ENCODE data around the gene DYSF.

The DYSF gene

GRCh38 chr2:71498261-71498701 is 44.9 kb downstream of the DYSF start:
- H3K9ac ChIP-seq (ENCODE audit: low read length): no peak overlapping the region
- H3K4me1 ChIP-seq (ENCODE audit: low read length): no peaks in the 10 kb centered on the region
- H3K27me3 ChIP-seq (ENCODE audit: low read depth, low read length): no peaks in the 10 kb centered on the region
- no peak overlapping the region for H2AFZ ChIP-seq (ENCODE audit: low read depth, low read length)
- TF ChIP-seq EZH2phosphoT487 (IDR thresholded peaks at IDR 0.05; ENCODE audit: low read depth) (no peak), CTCF (IDR thresholded peaks at IDR 0.05; ENCODE audit: low read depth, low read length) (no peak)
- H3K79me2 ChIP-seq (ENCODE audit: low read length): no peaks in the 10 kb centered on the region
- H3K9me3 ChIP-seq (ENCODE audit: insufficient read depth, low read length): no peaks in the 10 kb centered on the region
- no peaks in the 10 kb centered on the region for H4K20me1 ChIP-seq (ENCODE audit: insufficient read depth, low read length)
- H3K4me3 ChIP-seq (ENCODE audit: low read length): no peak overlapping the region
- H3K36me3 ChIP-seq (replicated peaks; ENCODE audit: low read depth, low read length): no peaks in the 10 kb centered on the region
- H3K27ac ChIP-seq (ENCODE audit: low read length): no peak overlapping the region
- H3K4me2 ChIP-seq (ENCODE audit: low read length): no peak overlapping the region

DNA sequence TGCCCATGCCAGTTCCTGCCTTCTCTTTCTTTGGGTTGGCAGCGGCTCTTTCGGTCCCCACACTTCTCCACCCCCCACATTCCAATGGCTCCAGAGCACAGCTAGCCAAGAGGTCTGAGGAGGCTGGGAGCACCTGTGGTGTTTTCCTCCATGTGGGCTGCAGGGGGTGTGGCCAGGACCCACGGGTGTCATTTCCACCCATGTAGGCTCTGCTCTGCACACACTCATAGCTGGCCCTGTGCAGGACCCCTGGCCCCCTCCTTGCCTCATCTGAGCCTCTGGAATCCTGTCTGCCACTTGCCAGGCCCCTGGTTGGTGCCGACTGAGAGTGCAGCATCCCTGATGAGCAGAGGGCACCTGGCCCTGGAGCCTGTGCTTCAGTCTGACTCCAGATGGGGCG is 46.3 kb downstream of the DYSF start:
- H3K79me2 ChIP-seq (ENCODE audit: low read length): no peaks in the 10 kb centered on the region
- H2AFZ ChIP-seq (ENCODE audit: low read depth, low read length): no peak overlapping the region
- no peak overlapping the region for H3K27ac ChIP-seq (ENCODE audit: low read length)
- no peaks in the 10 kb centered on the region for H3K9me3 ChIP-seq (ENCODE audit: insufficient read depth, low read length)
- no peaks in the 10 kb centered on the region for H3K27me3 ChIP-seq (ENCODE audit: low read depth, low read length)
- TF ChIP-seq EZH2phosphoT487 (IDR thresholded peaks at IDR 0.05; ENCODE audit: low read depth): no peak
- TF ChIP-seq CTCF (IDR thresholded peaks at IDR 0.05; ENCODE audit: low read depth, low read length): no peak
- no peaks in the 10 kb centered on the region for H4K20me1 ChIP-seq (ENCODE audit: insufficient read depth, low read length)
- no peak overlapping the region for H3K4me2 ChIP-seq (ENCODE audit: low read length)
- no peak overlapping the region for H3K4me3 ChIP-seq (ENCODE audit: low read length)
- no peaks in the 10 kb centered on the region for H3K4me1 ChIP-seq (ENCODE audit: low read length)
- no peak overlapping the region for H3K9ac ChIP-seq (ENCODE audit: low read length)
- no peaks in the 10 kb centered on the region for H3K36me3 ChIP-seq (replicated peaks; ENCODE audit: low read depth, low read length)

- Histone ChIP-seq H3K27me3 (ENCODE audit: low read depth, low read length) (no peaks in the 10 kb centered on the region), H3K9ac (ENCODE audit: low read length) (no peak overlapping the region), H3K79me2 (ENCODE audit: low read length) (no peaks in the 10 kb centered on the region), H4K20me1 (ENCODE audit: insufficient read depth, low read length) (no peaks in the 10 kb centered on the region), H3K9me3 (ENCODE audit: insufficient read depth, low read length) (no peaks in the 10 kb centered on the region), H2AFZ (ENCODE audit: low read depth, low read length) (no peak overlapping the region), H3K36me3 (replicated peaks; ENCODE audit: low read depth, low read length) (no peaks in the 10 kb centered on the region), H3K4me2 (ENCODE audit: low read length) (no peak overlapping the region), H3K27ac (ENCODE audit: low read length) (no peak overlapping the region), H3K4me1 (ENCODE audit: low read length) (no peaks in the 10 kb centered on the region), H3K4me3 (ENCODE audit: low read length) (no peak overlapping the region)
- TF ChIP-seq EZH2phosphoT487 (IDR thresholded peaks at IDR 0.05; ENCODE audit: low read depth) (no peak), CTCF (IDR thresholded peaks at IDR 0.05; ENCODE audit: low read depth, low read length) (no peak)
These were observed 47.2 kb downstream of the DYSF start for GRCh38 chr2:71500426-71501079.

DNA sequence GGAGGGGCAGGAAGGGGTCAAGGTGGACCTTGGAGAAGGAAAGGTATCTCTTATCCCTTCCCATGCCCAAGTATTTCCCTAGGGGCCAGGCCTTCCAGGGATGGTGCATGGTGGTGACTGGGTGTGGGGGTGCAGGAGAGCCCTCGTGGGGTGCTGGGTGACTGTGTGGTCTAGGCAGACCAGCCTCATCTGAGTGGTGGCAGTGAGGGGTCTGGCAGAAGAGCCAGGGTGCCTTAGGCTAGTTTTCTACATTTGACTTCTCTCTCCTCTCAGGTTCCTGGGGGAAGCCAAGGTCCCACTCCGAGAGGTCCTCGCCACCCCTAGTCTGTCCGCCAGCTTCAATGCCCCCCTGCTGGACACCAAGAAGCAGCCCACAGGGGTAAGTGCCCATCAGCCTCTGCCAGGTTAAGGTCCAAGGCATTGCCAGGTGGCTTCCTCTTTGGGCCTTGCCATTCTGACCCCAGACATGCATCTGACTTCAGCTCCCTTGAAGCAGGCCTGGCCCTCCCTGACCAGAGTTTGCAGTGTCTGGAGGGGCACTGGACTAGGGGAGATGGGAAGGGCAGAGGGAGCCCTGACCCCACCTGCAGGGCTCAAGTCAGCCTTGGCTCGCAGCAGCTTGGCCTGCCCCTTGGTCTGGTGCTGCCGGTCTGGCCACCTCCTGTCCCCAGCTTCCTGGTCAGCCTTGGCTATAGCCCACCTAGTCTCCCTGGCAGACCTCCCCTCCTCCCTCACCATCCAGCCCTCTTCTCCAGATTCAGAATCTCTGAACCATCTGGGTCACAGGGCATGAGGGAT is 49.8 kb downstream of the DYSF start:
- Histone ChIP-seq H3K36me3 (replicated peaks; ENCODE audit: low read depth, low read length) (no peaks in the 10 kb centered on the region), H3K79me2 (ENCODE audit: low read length) (no peaks in the 10 kb centered on the region), H3K9ac (ENCODE audit: low read length) (no peak overlapping the region), H3K27me3 (ENCODE audit: low read depth, low read length) (no peaks in the 10 kb centered on the region), H3K4me2 (ENCODE audit: low read length) (no peak overlapping the region), H4K20me1 (ENCODE audit: insufficient read depth, low read length) (no peaks in the 10 kb centered on the region), H2AFZ (ENCODE audit: low read depth, low read length) (no peak overlapping the region), H3K27ac (ENCODE audit: low read length) (no peak overlapping the region), H3K4me3 (ENCODE audit: low read length) (no peak overlapping the region), H3K4me1 (ENCODE audit: low read length) (no peaks in the 10 kb centered on the region), H3K9me3 (ENCODE audit: insufficient read depth, low read length) (no peaks in the 10 kb centered on the region)
- no peak for TF ChIP-seq EZH2phosphoT487 (IDR thresholded peaks at IDR 0.05; ENCODE audit: low read depth)
